HG03521 (cell line): ENCODE measurements around the gene MGAT3.

Experiments used
- ATAC-seq: cut with Tn5 transposase; IDR thresholded peaks from one replicate; pipeline ENCODE4 v1.9.1; 2021; ENCODE audit warnings: mild to moderate bottlenecking, moderate library complexity; ENCODE audit not compliant: unreplicated experiment

MGAT3 gene

GRCh38 chr22:39525658-39525975 lies 68.8 kb downstream of the MGAT3 start:
- no peak for ATAC-seq

GRCh38 chr22:39526736-39527171 lies 69.9 kb downstream of the MGAT3 start:
- ATAC-seq: no peak

DNA sequence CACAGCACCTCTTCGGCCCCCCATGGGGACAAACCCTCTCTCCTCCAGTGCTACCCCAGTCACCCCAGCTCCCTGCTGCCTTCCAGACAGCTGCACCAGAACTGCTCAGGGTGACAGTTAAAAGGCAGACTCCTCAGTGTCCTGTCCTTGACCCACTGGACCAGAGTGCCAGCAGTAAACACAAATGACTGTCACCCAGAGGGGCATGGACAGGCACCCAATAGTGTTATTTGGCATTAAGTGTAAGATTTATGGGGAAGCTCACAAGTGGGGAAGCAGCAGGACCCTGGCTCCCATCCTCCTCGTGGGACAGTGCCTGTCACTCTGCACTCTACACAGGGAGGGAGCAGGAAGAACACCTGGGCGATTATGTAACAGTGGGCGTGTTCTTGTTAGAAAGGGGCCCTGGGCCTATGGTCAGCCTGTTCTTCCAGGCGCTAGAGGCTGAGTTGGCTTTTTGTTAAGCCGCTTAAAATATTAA lies 70.7 kb downstream of the MGAT3 start:
- ATAC-seq: no peak

DNA sequence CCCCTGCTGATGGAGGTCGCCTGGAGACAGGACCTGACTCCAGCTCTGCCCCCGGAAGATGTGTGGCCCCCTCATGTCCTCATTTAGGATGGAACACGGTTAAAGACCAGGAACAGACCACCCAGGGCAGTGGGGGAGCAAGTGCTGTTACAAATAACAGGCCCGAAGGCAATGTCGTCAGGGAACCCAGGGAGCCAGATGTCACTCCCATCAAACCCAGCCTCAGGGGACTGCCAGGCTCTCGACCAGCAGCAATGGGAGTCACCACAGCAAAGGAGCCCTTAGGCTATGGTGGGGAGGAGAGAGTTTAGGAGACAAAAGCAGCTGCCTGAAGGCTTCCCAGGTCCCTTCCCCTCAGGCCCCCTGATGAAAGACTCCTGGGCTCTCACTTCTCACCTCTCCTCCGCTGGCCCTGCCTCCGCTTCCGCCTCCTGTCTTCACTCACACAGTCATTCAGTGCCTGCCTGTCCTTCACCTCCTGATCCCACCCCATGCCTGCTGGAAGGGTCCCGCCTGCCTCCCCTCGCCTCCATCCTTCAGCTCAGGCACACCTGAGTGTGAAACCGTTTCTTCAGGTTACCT lies 71.4 kb downstream of the MGAT3 start:
- ATAC-seq: no peak

GRCh38 chr22:39528681-39529486 lies 72.1 kb downstream of the MGAT3 start:
- ATAC-seq: peak; percentile 21

DNA sequence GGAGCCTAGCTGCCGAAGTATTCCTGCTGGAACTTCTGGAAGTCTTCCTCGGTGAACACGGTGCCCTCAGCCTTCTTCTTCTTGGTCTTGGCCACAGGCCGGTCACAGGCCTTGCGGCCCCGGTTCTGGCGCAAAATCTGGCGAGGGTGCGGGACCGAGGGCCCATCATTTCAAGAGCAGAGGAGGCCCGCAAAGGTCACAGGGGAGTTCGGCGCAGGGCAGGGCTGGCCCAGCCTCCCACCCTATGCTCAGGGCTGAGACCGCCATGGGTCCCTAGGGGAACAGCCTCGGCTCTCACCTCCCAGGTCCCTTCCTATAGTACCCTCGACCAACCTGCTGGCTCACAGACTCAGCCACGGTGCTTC lies 72.7 kb downstream of the MGAT3 start:
- ATAC-seq: no peak

GRCh38 chr22:39530116-39530515 lies 73.3 kb downstream of the MGAT3 start:
- no peak for ATAC-seq

DNA sequence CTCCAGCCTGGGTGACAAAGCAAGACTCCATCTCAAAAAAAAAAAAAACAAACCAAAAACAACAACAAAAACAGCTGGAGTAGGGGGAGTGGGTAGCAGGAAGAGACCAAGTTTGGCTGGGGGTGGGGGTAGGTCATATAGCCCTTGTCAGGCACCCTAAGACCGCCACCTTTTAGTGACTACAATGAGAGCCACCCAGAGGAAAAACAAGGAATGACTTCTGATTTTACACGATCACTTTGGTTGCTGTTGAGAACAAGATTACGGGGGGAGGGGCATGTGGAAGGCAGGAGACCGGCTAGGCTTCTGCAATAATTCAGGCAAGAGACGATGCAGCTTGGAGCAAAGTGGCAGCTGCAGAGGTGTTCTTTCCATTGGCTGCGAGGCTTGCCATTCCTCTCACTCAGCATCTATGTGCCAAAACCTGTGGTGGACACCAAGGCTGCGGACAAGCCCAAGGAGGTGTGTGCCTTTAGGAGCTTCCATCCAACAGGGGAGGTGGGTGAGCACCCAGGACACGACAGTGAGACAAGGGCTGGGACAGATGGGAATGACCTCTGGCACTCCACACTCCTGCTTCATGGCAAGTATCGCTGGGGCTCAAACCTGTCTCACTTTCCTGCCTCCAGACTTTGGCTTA lies 74.0 kb downstream of the MGAT3 start:
- ATAC-seq: no peak

GRCh38 chr22:39532215-39533073 lies 75.6 kb downstream of the MGAT3 start, which contains the start of gene RPS19BP1:
Gene RPS19BP1, minus strand, starts transcription at chr22:39532748. Its CDS starts 10 bp downstream, at chr22:39532738.
- ATAC-seq: peak; percentile 74

DNA sequence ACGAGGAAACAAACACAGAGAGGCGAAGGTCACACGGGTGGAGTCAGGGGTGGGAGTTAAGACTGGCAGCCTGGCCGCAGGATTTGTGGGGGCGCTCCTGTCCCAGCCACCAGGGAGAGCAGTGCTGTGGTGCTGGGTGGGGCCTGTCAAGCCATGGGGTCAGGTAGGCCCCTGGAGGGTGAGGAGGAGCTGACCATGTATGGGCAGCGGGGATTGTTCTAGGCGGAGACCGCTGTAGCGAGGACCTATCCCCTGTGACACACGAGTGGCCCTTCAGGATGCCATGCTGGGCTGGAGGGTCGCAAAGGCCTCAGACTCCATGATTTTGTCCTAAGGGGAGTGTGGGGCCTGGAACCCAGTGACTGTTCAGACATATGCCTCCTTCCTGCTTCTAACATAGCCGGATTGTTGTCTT lies 77.3 kb downstream of the MGAT3 start:
- ATAC-seq: no peak

GRCh38 chr22:39534591-39535356 lies 78.0 kb downstream of the MGAT3 start:
- no peak for ATAC-seq

DNA sequence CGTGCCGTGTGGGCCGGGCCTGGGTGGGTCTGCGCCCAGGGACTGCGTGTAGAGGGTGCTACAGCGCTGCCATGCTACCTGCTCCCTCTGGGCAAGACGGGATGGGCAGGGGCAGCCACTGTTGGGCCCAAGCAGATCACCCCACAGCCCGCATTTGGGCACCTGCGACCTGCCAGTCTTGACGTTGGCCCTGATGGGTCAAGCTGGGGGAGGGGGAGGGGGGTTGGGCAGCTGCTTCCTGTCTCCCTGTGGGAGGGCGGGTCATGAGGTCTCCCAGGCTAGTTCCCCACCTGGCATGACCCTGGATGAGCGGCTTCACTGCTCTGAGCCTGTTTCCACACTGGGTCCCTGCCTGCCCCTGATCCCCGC lies 78.5 kb downstream of the MGAT3 start:
- no peak for ATAC-seq

- ATAC-seq: no peak
Observed at GRCh38 chr22:39535831-39536449, 79.1 kb downstream of the MGAT3 start.

- no peak for ATAC-seq
Observed at GRCh38 chr22:39536711-39537110, 79.9 kb downstream of the MGAT3 start.

- no peak for ATAC-seq
Observed at GRCh38 chr22:39537975-39538374, 81.2 kb downstream of the MGAT3 start.
